HEK293 (cell line): Measurements from ENCODE around the gene ARAP3.

ENCODE experiments used
- BCL11A ChIP-seq: fragments of 450-650 bp; formaldehyde crosslinking; IDR thresholded peaks from 2 replicates; pipeline ENCODE4 v1.5.1; 2016; ENCODE audit warnings: low read depth, missing biosample characterization, missing genetic modification characterization
- CTCF ChIP-seq: fragments of 450-650 bp; formaldehyde crosslinking; IDR thresholded peaks from 2 replicates; pipeline ENCODE4 v1.5.1; 2016; ENCODE audit warnings: missing biosample characterization, missing genetic modification characterization
- EGR2 ChIP-seq: fragments of 450-650 bp; formaldehyde crosslinking; IDR thresholded peaks from 2 replicates; pipeline ENCODE4 v1.5.1; 2016; ENCODE audit warnings: low read depth, missing biosample characterization, missing genetic modification characterization
- ELK4 ChIP-seq: IDR thresholded peaks from 2 replicates; pipeline ENCODE4 v1.6.1; 2011; ENCODE audit warnings: mild to moderate bottlenecking, low read depth, low read length, borderline replicate concordance
- GLI2 ChIP-seq: fragments of 450-650 bp; formaldehyde crosslinking; IDR thresholded peaks from 2 replicates; pipeline ENCODE4; 2017; ENCODE audit warnings: missing biosample characterization, missing genetic modification characterization, low read depth, borderline replicate concordance
- GLIS1 ChIP-seq: fragments of 450-650 bp; formaldehyde crosslinking; IDR thresholded peaks from 2 replicates; pipeline ENCODE4 v1.5.1; 2016; ENCODE audit warnings: missing biosample characterization, missing genetic modification characterization
- KLF7 ChIP-seq: fragments of 450-650 bp; formaldehyde crosslinking; IDR thresholded peaks from 2 replicates; pipeline ENCODE4 v1.5.1; 2016; ENCODE audit warnings: missing biosample characterization, missing genetic modification characterization, borderline replicate concordance
- KLF9 ChIP-seq: fragments of 450-650 bp; formaldehyde crosslinking; IDR thresholded peaks from 2 replicates; pipeline ENCODE4 v1.5.1; 2016; ENCODE audit warnings: missing biosample characterization, missing genetic modification characterization, low read depth
- MZF1 ChIP-seq: fragments of 450-650 bp; formaldehyde crosslinking; IDR thresholded peaks from 2 replicates; pipeline ENCODE4 v1.5.1; 2017; ENCODE audit warnings: missing biosample characterization, missing genetic modification characterization, borderline replicate concordance
- OSR2 ChIP-seq: fragments of 450-650 bp; formaldehyde crosslinking; IDR thresholded peaks from 2 replicates; pipeline ENCODE4 v1.5.1; 2016; ENCODE audit warnings: missing biosample characterization, missing genetic modification characterization
- SCRT1 ChIP-seq: fragments of 450-650 bp; formaldehyde crosslinking; IDR thresholded peaks from 2 replicates; pipeline ENCODE4 v1.5.1; 2016; ENCODE audit warnings: missing biosample characterization, missing genetic modification characterization, borderline replicate concordance
- SP2 ChIP-seq: fragments of 450-650 bp; formaldehyde crosslinking; IDR thresholded peaks from 2 replicates; pipeline ENCODE4 v1.5.1; 2016; ENCODE audit warnings: missing biosample characterization, missing genetic modification characterization
- SP3 ChIP-seq: fragments of 450-650 bp; formaldehyde crosslinking; IDR thresholded peaks from 2 replicates; pipeline ENCODE4 v1.5.1; 2016; ENCODE audit warnings: missing biosample characterization, missing genetic modification characterization
- SP7 ChIP-seq: fragments of 450-650 bp; formaldehyde crosslinking; IDR thresholded peaks from 2 replicates; pipeline ENCODE4 v1.5.1; 2016; ENCODE audit warnings: missing biosample characterization, missing genetic modification characterization
- ZBTB44 ChIP-seq: fragments of 450-650 bp; IDR thresholded peaks from 2 replicates; pipeline ENCODE4 v1.5.1; 2018; ENCODE audit warnings: missing biosample characterization, mild to moderate bottlenecking, missing genetic modification characterization
- ZBTB48 ChIP-seq: fragments of 450-650 bp; formaldehyde crosslinking; IDR thresholded peaks from 2 replicates; pipeline ENCODE4 v1.5.1; 2016; ENCODE audit warnings: missing biosample characterization, missing genetic modification characterization
- ZBTB49 ChIP-seq: fragments of 450-650 bp; formaldehyde crosslinking; IDR thresholded peaks from 2 replicates; pipeline ENCODE4 v1.5.1; 2016; ENCODE audit warnings: missing biosample characterization, missing genetic modification characterization, low read depth
- ZNF223 ChIP-seq: fragments of 450-650 bp; formaldehyde crosslinking; IDR thresholded peaks from 2 replicates; pipeline ENCODE4 v1.5.1; 2016; ENCODE audit warnings: missing biosample characterization, missing genetic modification characterization
- ZNF37A ChIP-seq: fragments of 450-650 bp; IDR thresholded peaks from 2 replicates; pipeline ENCODE4 v1.5.1; 2018; ENCODE audit warnings: missing biosample characterization, missing genetic modification characterization
- ZNF398 ChIP-seq: fragments of 450-650 bp; formaldehyde crosslinking; IDR thresholded peaks from 2 replicates; pipeline ENCODE4 v1.5.1; 2017; ENCODE audit warnings: missing biosample characterization, missing genetic modification characterization
- ZNF416 ChIP-seq: fragments of 450-650 bp; formaldehyde crosslinking; IDR thresholded peaks from 2 replicates; pipeline ENCODE4 v1.5.1; 2016; ENCODE audit warnings: missing biosample characterization, missing genetic modification characterization
- ZNF423 ChIP-seq: fragments of 450-650 bp; formaldehyde crosslinking; IDR thresholded peaks from 2 replicates; pipeline ENCODE4 v1.5.1; 2016; ENCODE audit warnings: missing biosample characterization, missing genetic modification characterization
- ZNF426 ChIP-seq: fragments of 450-650 bp; formaldehyde crosslinking; IDR thresholded peaks from 2 replicates; pipeline ENCODE4 v1.5.1; 2017; ENCODE audit warnings: missing biosample characterization, missing genetic modification characterization, mild to moderate bottlenecking, inconsistent platforms, moderate library complexity
- ZNF433 ChIP-seq: fragments of 450-650 bp; formaldehyde crosslinking; IDR thresholded peaks from 2 replicates; pipeline ENCODE4 v1.5.1; 2016; ENCODE audit warnings: missing biosample characterization, missing genetic modification characterization, low read depth
- ZNF473 ChIP-seq: fragments of 450-650 bp; formaldehyde crosslinking; IDR thresholded peaks from 2 replicates; pipeline ENCODE4 v1.5.1; 2017; ENCODE audit warnings: missing biosample characterization, missing genetic modification characterization
- ZNF549 ChIP-seq: fragments of 450-650 bp; IDR thresholded peaks from 2 replicates; pipeline ENCODE4 v1.5.1; 2018; ENCODE audit warnings: missing biosample characterization, missing genetic modification characterization, mild to moderate bottlenecking, inconsistent platforms, moderate library complexity
- ZNF555 ChIP-seq: fragments of 450-650 bp; formaldehyde crosslinking; conservative IDR thresholded peaks from 2 replicates; pipeline ENCODE4 v1.5.1; 2017; ENCODE audit warnings: missing biosample characterization, mild to moderate bottlenecking, missing genetic modification characterization, inconsistent platforms
- ZNF560 ChIP-seq: fragments of 450-650 bp; formaldehyde crosslinking; IDR thresholded peaks from 2 replicates; pipeline ENCODE4 v1.5.1; 2017; ENCODE audit warnings: missing biosample characterization, missing genetic modification characterization, borderline replicate concordance
- ZNF624 ChIP-seq: fragments of 450-650 bp; formaldehyde crosslinking; IDR thresholded peaks from 2 replicates; pipeline ENCODE4 v1.5.1; 2017; ENCODE audit warnings: missing biosample characterization, missing genetic modification characterization
- ZNF645 ChIP-seq: fragments of 450-650 bp; formaldehyde crosslinking; IDR thresholded peaks from 2 replicates; pipeline ENCODE4; 2016; ENCODE audit warnings: missing biosample characterization, missing genetic modification characterization
- ZSCAN16 ChIP-seq: fragments of 450-650 bp; formaldehyde crosslinking; IDR thresholded peaks from 2 replicates; pipeline ENCODE4 v1.5.1; 2016; ENCODE audit warnings: missing biosample characterization, missing genetic modification characterization

Gene ARAP3

GRCh38 chr5:141637123-141637766 is 44.8 kb downstream of the ARAP3 start (continued):
- TF ChIP-seq ZBTB48 (no peak; the same call in 1 of the 2 replicates), OSR2 (tag by site-specific recombination) (no peak), ZBTB44 (no peak), ZBTB49 (no peak), ZNF624 (tag by site-specific recombination) (no peak), GLI2 (tag by site-specific recombination) (no peak), ZNF416 (no peak), EGR2 (tag by site-specific recombination) (peak; percentile 20; the same call in 1 of the 2 replicates), ZNF37A (tag by site-specific recombination) (no peak), KLF7 (no peak), ZNF560 (tag by site-specific recombination) (no peak), ELK4 (no peak), GLIS1 (tag by site-specific recombination) (peak; percentile 62), ZNF555 (tag by site-specific recombination) (no peak), SCRT1 (tag by site-specific recombination) (no peak), SP2 (peak; percentile 43), ZNF473 (no peak), ZNF398 (tag by site-specific recombination) (no peak), ZNF423 (tag by site-specific recombination) (no peak), SP3 (tag by site-specific recombination) (0 out of 2 replicates have a peak, but pooled peaks have one; percentile 8), KLF9 (tag by site-specific recombination) (peak; percentile 2; the same call in 1 of the 2 replicates), ZNF426 (tag by site-specific recombination) (no peak), MZF1 (no peak), ZNF549 (tag by site-specific recombination) (no peak), ZNF645 (tag by site-specific recombination) (no peak), SP7 (tag by site-specific recombination) (0 out of 2 replicates have a peak, but pooled peaks have one; percentile 42), ZSCAN16 (tag by site-specific recombination) (no peak), BCL11A (tag by site-specific recombination) (no peak), CTCF (tag by site-specific recombination) (no peak; the same call in 1 of the 2 replicates), ZNF223 (tag by site-specific recombination) (no peak), ZNF433 (tag by site-specific recombination) (no peak)
